Transverse colon (tissue), 4 donors: Measurements from ENCODE around the gene WDR31.

Source experiments
- CTCF ChIP-seq, 5 experiments: fragments of 200-600 bp in 3 of 5; fragments of 450-650 bp in 2 of 5; sonication (generic) in 3 of 5; IDR thresholded peaks; 1 replicate in 2 of 5; 2 replicates in 3 of 5; pipeline ENCODE4 v1.5.1; 2016 to 2017; ENCODE audit warnings: antibody characterized with exemption in 5 of 5, inconsistent platforms in 3 of 5, mild to moderate bottlenecking in 2 of 5, moderate library complexity in 1 of 5
- POLR2A ChIP-seq: fragments of 450-650 bp; IDR thresholded peaks from one replicate; pipeline ENCODE4 v1.6.1; 2016; ENCODE audit warnings: antibody characterized with exemption, mild to moderate bottlenecking, moderate library complexity
- POLR2AphosphoS5 ChIP-seq, 3 donors: sonication (generic); formaldehyde crosslinking; IDR thresholded peaks; one replicate each; pipeline ENCODE4 v1.6.1; 2016; ENCODE audit warnings: antibody characterized with exemption in 3 of 3

GRCh38 chr9:113299800-113300292 is 40.2 kb downstream of the WDR31 start:
- TF ChIP-seq CTCF (IDR thresholded peaks at IDR 0.05) (no peak), POLR2AphosphoS5 (IDR thresholded peaks at IDR 0.05) (peak in 1 of 3 donors; percentile 8), POLR2A (no peak)
